Heart left ventricle (tissue), 13 donors: ENCODE results near the gene TNRC18.

ENCODE experiments used
- CTCF ChIP-seq, 12 donors: fragments of 200-600 bp; sonication (generic) in 4 of 12; IDR thresholded peaks; one replicate each; pipeline versions ENCODE4 v1.5.0 to v1.8.0; 2018 to 2022; ENCODE audit warnings: antibody characterized with exemption in 12 of 12, mild to moderate bottlenecking in 5 of 12
- POLR2A ChIP-seq, 2 donors: fragments of 450-650 bp; IDR thresholded peaks; one replicate each; pipeline ENCODE4 v1.6.1; 2017; ENCODE audit warnings: antibody characterized with exemption in 2 of 2, mild to moderate bottlenecking in 2 of 2, moderate library complexity in 2 of 2
- donor health status: ischemic (EF 13 %, LVEDD 7.1; RV severe dilation, severe dysfunction).
- donor health status: DM: no; HTN: yes; CAD: no.
- donor health status: DM: no; HTN: no; CAD: no.
- donor health status: ischemic (EF 25% LVEDD 6.9; RV normal size, moderate dysfunction).
- donor health status: ischemic (EF 25% LVEDD 5.7; RV mildly dilated, moderate dysfunction).
- donor health status: ischemic (EF 35%, LVEDD 5.7; RV mildly dilated, moderate dysfunction).
- donor health status: nonischemic (EF 11% LVEDD 7.7; RV severe dilation, severe dysfunction).
- donor health status: DM: yes; HTN: yes; CAD: no.
- donor health status: PGD.
- donor health status: ischemic (EF 29% LVEDD 5.4; RV normal size, mild dysfunction).
- donor health status: nonischemic (EF 23%, LVEDD 6.1; RV moderate dilation, normal function).

- TF ChIP-seq CTCF (IDR thresholded peaks at IDR 0.05): no peak
- TF ChIP-seq POLR2A (IDR thresholded peaks at IDR 0.05): no peak
Measured at GRCh38 chr7:5470816-5471215, 47.2 kb upstream of the TNRC18 start.
